DMS79 treated with DMSO at 0.1 percent for 48 hours (cell line): ENCODE data around the gene ASIP.
"Not testable (repeated sequence)": the region's sequence is repeated elsewhere in the genome, so short reads cannot be mapped to it uniquely, and the experiment has no call there.

Experiments used
- DNase-seq: peaks from one replicate; lab custom pipeline; 2025; lab: John Stamatoyannopoulos, UW

The ASIP gene

DNA sequence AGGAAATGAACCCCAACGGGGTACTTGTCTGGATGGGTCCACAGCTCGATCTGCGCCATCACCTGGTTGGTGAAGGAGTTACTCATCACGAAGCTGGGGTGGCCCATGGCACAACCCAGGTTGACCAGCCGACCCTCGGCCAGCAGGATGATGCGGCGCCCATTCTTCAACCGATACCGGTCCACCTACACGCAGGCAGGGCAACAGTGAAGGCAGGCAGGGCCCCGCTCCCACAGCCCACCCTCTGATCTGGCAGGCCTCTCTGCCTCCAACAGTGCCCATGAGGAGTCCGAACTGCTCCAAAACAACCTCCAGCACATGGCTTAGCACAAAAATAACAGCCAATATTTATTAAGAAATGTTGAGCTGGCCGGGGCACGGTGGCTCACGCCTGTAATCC, 44.2 kb downstream of the ASIP start:
- no peak for DNase-seq

DNA sequence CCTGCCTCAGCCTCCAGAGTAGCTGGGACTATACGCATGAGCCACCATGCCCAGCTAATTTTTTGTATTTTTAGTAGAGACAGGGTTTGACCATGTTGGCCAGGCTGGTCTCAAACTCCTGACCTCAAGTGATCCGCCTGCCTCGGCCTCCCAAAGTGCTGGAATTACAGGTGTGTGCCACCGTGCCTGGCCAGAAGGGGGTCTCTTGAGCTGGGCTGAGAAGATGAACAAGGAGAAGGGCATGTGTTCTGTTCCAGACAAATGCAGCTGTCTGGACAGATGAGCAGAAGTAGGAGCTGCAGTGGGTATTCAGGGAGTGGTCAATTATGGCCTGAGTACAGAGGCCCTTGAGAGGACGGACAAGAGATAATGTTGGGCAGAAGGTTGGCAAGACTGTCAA, 46.3 kb downstream of the ASIP start:
- DNase-seq, result not testable (repeated sequence)

DNA sequence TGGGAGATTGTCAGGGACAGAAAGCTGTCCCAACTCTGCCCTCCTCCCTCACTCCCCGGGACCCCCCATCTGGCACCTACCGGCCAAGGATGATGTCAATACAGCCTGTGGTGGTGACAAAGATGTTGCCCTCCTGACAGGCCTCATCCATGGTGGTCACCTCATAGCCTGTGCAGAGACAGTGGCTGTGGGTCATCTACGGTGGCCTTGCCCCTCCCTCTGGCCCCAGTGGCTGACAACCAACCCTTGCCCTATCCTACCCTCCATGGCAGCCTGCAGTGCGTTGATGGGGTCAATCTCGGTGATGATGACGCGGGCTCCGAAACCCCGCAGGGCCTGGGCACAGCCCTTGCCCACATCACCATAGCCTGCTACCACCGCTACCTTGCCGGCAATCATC, 49.2 kb downstream of the ASIP start:
- no peak for DNase-seq

DNA sequence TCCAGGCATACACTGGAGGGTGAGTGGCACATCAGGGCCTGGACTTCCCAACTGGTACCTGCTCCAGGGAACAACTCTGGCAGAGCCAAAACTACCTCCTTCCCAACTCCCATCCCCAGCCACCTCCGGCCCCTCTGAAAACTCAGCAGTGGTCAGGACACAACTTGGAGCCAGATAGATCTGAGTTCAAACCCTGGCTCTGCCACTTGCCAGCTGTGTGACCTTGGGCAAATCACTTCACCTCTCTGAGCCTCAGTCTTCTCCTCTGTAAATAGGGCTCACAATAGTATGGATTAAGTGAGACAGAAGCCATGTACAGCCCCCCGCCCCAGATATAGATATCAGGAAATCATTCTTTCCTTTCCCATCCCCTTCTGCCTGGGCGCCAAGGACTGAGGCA, 51.3 kb downstream of the ASIP start:
- DNase-seq, result no peak

DNA sequence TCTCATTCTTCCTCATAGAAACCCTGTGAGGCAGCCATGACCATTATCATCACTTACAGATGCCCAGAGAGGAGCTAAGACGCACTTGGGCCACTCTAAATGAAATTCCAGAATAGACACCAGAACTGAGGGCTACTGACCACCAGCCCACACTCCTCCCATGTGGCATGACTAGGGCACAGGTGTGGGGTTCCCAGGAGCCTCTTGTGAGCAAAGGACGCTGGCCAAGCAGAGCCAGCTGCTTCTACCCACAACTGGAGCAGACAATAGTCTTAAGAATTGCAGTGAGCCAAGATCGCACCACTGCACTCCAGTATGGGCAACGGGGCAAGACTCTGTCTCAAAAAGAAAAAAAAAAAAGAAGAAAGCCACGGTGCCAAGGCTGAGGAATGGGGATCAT, 51.9 kb downstream of the ASIP start:
- DNase-seq, result no peak

DNA sequence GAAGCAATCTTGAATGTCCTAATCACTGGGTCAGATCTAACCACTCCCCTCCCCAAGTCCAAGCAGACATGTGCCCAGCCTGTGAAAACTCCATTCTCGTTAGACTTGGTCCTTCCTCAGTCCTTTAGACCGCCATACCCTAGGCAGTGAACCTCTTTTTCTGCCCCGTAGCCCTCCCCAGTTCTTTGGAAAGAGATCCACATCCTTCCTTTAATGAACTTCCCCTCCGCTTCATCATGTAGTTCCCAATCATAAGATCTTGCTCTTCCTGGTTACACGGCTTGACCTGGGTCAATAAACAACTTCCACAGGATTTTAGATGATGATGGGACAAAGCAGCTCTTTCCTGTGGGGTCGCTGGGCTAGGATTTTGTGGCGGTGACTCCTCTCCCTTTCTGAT, 52.4 kb downstream of the ASIP start:
- no peak for DNase-seq

DNA sequence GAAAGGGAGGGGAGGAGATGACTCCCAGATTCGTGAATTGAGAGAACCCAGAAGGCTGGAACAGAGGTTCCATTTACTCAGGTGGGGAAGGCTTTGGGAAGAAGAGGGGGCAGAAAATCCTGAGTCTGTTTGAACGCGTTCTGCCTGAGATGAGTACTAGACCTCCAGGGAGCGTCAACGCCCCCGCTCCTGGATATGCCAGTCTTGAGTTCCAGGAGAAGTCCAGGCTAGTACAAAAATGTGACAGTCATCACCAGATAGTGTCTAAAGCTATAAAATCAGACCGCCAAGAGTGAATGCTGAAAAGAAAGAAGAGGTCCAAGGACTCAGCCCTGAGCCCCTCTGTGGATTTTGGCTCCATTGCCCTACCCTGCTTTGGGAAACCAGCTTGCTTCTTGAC, 53.3 kb downstream of the ASIP start:
- DNase-seq, result no peak

DNA sequence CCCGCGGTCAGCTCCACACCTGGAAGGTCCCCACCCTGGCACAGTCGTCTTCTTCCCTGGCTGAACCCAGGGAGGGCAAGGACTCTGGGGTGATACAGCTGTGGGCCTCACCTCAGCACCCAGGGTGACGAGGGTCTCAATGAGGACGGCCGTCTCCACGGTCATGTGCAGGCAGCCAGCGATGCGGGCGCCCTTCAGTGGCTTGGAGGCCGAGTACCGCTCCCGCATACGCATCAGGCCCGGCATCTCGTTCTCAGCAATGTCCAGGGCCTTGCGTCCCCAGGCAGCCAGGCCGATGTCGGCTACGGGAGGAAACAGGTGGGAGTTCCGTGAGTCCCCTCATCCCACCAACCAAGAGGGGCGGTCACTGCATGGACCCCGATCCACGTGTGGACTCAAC, 54.1 kb downstream of the ASIP start:
- DNase-seq, result no peak

DNA sequence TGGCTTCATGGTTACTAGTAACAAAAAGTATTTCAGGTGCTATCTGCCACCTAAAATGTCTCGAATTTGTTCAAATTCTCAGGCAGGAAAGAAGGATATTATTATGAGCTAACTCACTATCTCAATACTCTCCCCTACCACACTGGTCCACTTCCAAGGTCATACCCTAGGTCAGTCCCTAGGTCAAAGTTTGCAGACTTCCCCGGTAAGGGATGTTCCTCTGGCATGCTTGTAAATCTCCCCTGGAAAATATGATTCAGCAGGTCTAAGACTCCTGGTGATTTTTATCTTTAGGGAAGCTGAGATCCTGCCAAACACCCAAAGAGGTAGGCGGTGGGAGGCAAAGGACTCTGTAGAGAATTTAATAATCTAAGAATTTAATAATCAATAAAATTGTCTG, 55.2 kb downstream of the ASIP start:
- no peak for DNase-seq

DNA sequence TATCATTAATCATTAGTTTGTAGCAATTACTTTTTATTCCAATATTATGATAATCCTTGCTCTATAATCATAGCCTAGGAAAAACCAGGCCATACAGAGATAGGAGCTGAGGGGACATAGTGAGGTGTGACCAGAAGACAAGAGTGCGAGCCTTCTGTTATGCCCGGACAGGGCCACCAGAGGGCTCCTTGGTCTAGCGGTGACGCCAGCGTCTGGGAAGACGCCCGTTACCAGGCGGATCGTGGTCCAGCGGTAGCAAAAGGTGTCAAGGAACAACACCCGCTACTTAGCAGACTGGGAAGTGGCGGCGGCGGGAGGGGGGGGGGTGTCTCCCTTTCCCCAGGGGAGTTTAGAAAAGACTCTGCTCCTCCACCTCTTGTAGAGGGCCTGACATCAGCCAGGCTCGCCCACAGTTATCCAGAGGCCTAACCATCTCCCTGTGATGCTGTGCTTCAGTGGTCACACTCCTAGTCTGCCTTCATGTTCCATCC, 57.1 kb downstream of the ASIP start:
- not testable (repeated sequence) for DNase-seq

DNA sequence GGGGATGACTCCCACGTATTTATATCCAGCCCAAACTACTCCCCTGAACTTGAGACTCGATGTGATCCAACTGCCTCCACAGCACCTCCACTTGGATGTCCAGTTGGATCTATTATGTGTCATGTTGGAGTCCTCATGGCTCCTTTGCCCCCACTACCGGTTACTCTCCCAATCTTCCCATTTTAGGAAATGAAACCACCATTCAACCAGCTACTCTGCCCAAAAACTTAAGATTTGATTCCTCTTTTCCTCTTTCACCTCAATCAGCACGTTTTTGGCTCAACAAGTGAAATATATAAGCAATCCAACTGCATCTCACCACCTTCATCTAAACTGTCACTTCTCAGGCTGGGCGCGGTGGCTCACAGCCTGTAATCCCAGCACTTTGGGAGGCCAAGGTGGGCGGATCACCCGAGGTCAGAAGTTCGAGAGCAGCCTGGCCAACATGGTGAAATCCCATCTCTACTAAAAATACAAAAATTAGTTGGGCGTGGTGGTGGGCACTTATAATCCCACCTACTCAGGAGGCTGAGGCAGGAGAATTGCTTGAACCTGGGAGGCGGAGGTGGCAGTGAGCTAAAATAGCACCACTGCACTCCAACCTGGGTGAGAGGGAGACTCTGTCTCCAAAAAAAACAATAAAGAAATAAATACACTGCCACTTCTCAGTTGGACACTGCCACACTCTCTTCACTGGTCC, 58.5 kb downstream of the ASIP start:
- DNase-seq, result no peak

DNA sequence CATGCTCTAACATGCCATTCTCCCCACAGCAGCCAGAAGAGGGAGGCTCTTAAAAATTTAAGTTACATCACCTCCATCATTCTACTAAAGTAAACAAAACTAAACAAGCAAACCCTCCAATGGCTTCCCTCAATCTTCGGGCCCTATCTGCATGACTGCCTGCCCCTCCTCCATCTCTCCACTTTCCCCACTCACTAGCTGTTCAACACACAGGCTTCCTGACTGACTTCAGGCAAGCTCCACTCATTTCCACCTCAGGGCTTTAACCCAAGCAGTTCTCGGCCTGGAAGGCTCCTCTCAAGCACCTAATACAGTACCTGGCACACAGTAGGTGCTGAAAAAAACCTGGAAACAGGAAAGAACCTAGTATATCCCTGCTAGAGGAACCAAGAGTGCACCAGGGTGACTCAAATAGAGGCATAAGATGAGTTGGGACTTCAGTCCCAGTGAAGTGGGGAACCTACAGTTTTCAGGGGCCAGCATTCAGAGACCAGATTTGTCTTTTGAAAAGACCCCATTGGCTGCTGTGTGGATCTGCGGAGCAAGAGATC, 59.1 kb downstream of the ASIP start:
- DNase-seq, result peak; percentile 86

DNA sequence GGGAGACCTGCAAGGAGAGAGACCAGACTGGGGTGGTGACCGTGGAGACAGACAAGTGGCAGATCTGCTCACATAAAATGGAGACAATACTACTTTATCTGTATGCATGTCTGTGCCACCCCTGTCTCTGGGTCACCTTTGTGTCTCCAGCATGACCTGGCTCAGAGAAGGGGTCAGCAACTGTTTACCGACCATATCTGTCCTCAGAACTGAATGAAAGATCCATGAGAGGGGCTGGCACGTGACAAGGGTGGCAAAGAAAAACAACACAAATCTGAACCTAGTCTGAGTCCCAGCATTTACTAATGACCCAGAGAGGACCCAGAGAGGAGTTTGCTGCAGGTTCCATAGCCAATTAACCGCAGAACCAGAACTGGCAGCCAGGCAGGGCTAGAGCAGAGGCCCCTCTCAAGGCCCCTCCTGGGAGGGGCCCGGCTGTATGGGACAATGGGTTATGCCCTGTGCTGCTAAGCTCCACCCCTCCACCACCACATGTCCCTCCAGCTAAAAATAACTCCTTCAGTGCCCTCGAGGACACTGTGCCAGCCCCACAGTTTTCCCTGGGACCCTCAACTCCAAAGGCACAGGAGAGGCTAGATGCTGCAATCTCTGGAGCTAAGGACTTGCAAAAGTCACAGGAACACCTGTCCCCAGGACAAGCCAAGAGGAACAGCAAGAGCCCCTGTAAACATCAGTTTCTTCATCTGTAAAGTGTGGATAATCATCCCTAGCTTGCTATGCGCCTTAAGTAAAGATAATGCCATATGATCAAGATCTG, 59.8 kb downstream of the ASIP start:
- no peak for DNase-seq

DNA sequence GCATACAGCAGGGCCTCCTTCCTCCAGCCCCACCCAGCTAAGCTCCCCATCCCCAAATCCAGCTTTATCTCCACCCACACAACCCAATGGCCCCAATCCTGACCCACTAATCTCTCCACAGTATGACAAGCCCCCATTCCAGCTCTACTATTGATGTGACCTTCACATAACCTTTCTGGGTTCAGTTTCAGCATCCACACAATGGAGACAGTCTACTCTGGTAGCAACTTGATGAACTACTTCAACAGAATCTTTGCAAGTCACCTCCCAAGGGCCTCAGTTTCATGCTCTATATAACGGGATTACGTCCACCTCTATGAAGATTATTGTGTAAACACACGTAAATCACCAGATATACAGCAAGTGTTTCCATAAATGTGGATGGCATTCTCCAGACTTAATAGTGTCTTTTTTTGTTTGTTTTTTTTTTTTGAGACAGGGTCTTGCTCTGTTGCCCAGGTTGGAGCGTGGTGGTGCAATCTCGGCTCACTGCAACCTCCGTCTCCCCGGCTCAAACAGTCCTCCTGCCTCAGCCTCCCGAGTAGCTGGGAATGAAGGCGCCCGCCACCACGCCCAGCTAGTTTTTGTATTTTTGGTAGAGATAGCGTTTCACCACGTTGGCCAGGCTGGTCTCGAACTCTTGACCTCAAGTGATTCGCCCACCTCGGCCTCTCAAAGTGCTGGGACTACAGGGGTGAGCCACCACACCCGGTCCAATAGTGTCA, 60.5 kb downstream of the ASIP start:
- DNase-seq, result no peak

DNA sequence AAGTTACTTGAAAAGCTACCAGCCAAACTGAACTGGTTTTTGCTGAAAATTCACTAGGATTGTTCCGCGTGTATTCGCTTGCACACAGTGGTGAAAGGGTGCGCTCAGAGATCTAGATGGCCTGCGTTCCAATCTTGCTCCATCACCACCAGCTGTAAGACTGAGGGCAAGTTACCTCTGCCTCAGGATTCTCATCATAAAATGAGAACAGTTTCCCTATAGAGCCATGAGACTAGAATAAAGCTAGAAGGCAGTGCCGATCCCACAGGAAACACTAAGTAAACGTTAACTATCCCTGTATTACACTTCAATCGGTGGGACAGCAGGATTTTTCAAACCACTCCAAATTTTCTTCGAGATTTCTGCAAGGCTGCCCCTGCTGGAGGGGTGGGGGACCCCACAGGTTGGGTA, 61.1 kb downstream of the ASIP start:
- DNase-seq, result peak; percentile 9

DNA sequence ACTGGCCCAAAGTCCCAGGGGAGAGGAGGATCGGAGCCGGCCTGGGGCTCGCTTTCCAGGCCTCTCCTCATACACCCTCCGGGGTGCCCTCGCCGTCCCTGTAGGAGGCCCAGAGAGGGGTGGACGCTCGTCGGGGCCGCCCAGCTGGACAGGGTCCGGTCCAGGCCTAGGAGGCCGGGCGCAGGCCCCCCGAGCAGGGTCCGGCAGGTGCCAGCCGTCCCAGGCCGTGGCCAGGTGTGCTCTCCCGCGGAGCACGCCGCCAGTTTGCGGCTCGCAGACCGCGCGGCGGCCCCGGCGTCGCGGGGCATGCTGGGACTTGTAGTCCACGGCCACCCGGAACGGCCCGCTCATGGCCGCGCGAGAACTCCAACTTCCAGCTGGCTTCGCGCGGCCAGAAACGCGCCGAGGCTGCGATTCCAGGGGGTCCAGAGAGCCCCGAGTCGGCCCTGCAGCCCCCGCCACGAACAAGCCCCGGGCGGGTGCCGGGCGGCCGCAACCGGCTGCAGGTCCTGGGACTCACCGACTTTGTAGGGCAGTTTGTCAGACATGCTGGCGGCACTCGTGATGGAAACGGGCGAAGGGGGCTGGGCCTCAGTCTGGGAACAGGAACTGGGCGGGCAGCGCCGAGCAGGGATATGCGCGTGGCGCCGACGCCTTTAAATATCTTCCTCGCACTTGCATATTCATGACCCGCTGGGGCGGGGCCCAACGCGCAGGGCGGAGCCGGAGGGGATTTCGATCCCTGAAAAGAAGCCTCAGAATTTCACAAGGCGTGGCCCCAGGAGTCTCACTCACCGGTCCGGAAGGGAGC, 61.7 kb downstream of the ASIP start, which contains the start of gene AHCY:
Gene AHCY (minus strand): TSS at position 633 of the 811 bp plus-strand sequence. CDS start 85 bp downstream, at position 548.
- DNase-seq, result peak; percentile 84

DNA sequence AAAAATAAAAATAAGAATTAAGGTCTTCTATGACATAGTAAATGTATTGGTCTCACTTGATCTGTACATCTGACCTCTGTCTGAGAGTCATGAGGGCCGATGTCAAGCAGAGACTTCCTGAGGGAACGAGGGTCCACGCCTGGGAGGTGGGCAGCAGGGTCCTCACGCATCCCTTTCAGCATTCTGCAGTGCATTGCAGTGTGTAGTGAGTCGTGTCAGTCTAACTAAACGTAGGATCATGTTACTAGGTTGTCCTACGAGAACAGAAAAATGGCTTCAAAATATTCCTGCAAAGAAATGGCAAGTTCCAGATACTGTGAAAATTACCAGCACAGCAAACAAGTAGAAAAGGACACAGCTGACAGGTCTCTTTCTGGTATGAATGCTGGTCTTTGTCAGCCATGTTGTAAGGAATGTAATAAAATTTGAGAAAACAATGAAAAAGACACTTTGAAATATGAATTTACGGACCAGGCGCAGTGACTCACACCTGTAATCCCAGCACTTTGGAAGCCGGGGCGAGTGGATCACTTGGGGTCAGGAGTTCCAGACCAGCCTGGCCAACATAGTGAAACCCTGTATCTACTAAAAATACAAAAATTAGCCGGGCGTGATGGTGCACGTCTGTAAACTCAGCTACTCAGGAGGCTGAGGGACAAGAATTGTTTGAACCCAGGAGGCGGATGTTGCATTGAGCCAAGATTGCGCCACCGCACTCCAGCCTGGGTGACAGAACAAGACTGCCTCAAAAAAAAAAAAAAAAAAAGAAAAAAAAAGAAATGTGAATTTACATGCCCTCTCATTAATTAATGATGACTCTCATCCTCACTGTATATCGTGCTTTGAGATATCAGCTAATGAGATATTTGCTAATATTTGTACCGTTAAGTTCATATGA, 64.4 kb downstream of the ASIP start:
- DNase-seq, result no peak

DNA sequence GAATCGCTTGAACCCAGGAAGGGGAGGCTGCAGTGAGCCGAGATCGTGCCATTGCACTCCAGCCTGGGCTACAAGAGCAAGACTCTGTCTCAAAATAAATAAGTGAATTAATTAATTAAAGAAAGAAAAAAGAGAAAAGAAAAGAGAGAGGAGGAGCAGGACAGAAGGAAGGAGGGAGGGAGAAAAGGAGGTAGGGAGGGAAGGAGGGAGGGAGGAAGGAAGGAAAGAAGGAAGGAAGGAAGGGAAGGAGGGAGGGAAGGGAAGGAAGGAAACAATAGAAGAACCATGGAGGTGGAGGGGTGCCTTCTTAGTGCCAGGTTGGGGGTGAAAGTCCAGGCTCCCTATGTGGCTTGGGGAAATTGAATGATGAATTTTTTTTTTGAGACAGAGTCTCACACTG, 68.5 kb downstream of the ASIP start:
- no peak for DNase-seq

DNA sequence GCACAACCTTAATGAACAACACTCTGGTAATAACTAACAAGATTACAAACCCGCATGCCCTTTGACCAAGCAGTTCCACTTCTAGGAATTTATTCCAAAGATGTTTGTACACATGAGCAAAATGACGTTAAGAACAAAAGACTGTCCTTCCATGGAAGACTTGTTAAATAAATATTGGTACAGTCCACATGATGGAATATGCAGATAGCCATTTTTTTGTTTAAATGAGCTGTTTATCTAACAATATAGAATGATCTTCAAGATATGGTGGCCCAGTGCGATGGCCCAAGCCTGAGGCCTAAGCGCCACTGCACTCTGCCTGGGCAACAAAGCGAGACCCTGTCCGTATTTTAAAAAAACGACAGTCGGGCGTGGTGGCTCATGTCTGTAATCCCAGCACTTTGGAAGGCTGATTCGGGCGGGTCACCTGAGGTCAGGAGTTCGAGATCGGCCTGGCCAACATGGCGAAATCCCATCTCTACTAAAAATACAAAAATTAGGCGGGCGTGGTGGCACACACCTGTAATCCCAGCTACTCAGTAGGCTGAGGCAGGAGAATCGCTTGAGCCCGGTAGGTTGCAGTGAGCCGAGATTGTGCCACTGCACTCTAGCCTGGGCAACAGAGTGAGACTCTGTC, 69.4 kb downstream of the ASIP start:
- no peak for DNase-seq
